SK-N-SH treated with all-trans-retinoic acid at 6 μM for 48 hours (cell line): ENCODE data around the gene MNS1.
"Not testable (repeated sequence)": the region's sequence is repeated elsewhere in the genome, so short reads cannot be mapped to it uniquely, and the experiment has no call there.

ENCODE experiments used
- CREB5 ChIP-seq: fragments of 250-450 bp; sonication (Bioruptor Pico); IDR thresholded peaks from 2 replicates; pipeline ENCODE4 v1.5.1; 2020; ENCODE audit warnings: low read depth, mild to moderate bottlenecking, moderate library complexity
- CSDC2 ChIP-seq: fragments of 250-450 bp; sonication (Bioruptor Pico); IDR thresholded peaks from 2 replicates; pipeline ENCODE4 v1.5.0; 2020; ENCODE audit warnings: mild to moderate bottlenecking, moderate library complexity
- GLIS3 ChIP-seq: fragments of 250-450 bp; sonication (Bioruptor Pico); IDR thresholded peaks from 2 replicates; pipeline ENCODE4 v1.5.0; 2020; ENCODE audit warnings: mild to moderate bottlenecking, moderate library complexity
- PATZ1 ChIP-seq: fragments of 250-450 bp; sonication (Bioruptor Pico); IDR thresholded peaks from 2 replicates; pipeline ENCODE4 v1.8.0; 2020; ENCODE audit warnings: mild to moderate bottlenecking, moderate library complexity, borderline replicate concordance
- PPARA ChIP-seq: fragments of 250-450 bp; sonication (Bioruptor Pico); IDR thresholded peaks from 2 replicates; pipeline ENCODE4 v1.5.0; 2020; ENCODE audit warnings: mild to moderate bottlenecking, borderline replicate concordance
- RARB ChIP-seq: fragments of 250-450 bp; sonication (Bioruptor Pico); IDR thresholded peaks from 2 replicates; pipeline ENCODE4 v1.8.0; 2021; ENCODE audit warnings: mild to moderate bottlenecking, moderate library complexity
- SNAI2 ChIP-seq: fragments of 250-450 bp; sonication (Bioruptor Pico); IDR thresholded peaks from 2 replicates; pipeline ENCODE4 v1.5.0; 2020; ENCODE audit warnings: mild to moderate bottlenecking, moderate library complexity
- TCF4 ChIP-seq: fragments of 250-450 bp; sonication (Bioruptor Pico); IDR thresholded peaks from 2 replicates; pipeline ENCODE4 v1.8.0; 2021; ENCODE audit warnings: mild to moderate bottlenecking, moderate library complexity, borderline replicate concordance
- ZFP3 ChIP-seq: fragments of 250-450 bp; sonication (Bioruptor Pico); IDR thresholded peaks from 2 replicates; pipeline ENCODE4 v1.5.0; 2020; ENCODE audit warnings: mild to moderate bottlenecking, moderate library complexity

DNA sequence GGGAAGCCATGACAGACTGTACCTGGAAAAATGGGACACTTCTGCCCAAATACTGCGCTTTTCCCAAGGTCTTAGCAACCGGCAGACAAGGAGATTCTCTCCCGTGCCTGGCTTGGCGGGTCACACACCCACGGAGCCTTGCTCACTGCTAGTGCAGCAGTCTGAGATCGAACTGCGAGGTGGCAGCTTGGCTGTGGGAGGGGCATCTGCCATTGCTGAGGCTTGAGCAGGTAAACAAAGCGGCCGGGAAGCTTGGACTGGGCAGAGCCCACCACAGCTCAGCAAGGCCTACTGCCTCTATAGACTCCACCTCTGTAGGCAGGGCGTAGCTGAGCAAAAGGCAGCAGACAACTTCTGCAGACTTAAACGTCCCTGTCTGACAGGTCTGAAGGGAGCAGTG is 65.7 kb downstream of the MNS1 start:
- TF ChIP-seq ZFP3; PPARA (CRISPR knock-in tag); CREB5 (CRISPR knock-in tag); PATZ1 (CRISPR knock-in tag); SNAI2 (CRISPR knock-in tag); CSDC2 (CRISPR knock-in tag); GLIS3; TCF4 (CRISPR knock-in tag); RARB (CRISPR knock-in tag): not testable (repeated sequence)
